Fibroblast of lung (primary cell): ENCODE results near the gene NIFK. TPM values are rescaled to one million over a fixed set of nuclear protein-coding genes. Genes with fewer than 3 reads are reported as not detected.

Source experiments
- DNase-seq, 2 donors: peaks; one replicate each; pipeline versions ENCODE4 v3.0.0 to v3.0.0-alpha.2; 2010; ENCODE audit warnings: low read depth in 2 of 2
- H2AFZ ChIP-seq: 2 replicates; pipeline ENCODE4 v1.5.1; 2012; ENCODE audit warnings: low read length, control low read depth, inconsistent platforms
- H3K27ac ChIP-seq: 2 replicates; pipeline ENCODE4 v1.5.1; 2011; ENCODE audit warnings: low read length, control low read depth; ENCODE audit not compliant: insufficient read depth
- H3K27me3 ChIP-seq: 2 replicates; pipeline ENCODE4 v1.5.1; 2011; ENCODE audit warnings: mild to moderate bottlenecking, low read length; ENCODE audit not compliant: control insufficient read depth, insufficient read depth
- H3K36me3 ChIP-seq: 2 replicates; pipeline ENCODE4 v1.5.1; 2011; ENCODE audit warnings: low read length; ENCODE audit not compliant: control insufficient read depth, insufficient read depth
- H3K4me1 ChIP-seq: 2 replicates; pipeline ENCODE4 v1.5.1; 2011; ENCODE audit warnings: low read length; ENCODE audit not compliant: control insufficient read depth, insufficient read depth; ENCODE audit errors: extremely low read depth
- H3K4me2 ChIP-seq: 2 replicates; pipeline ENCODE4 v1.5.1; 2011; ENCODE audit warnings: low read length, control low read depth; ENCODE audit not compliant: insufficient read depth; ENCODE audit errors: extremely low read depth
- H3K4me3 ChIP-seq, 4 experiments: fragments of 200-600 bp in 1 of 4; sonication (generic) in 1 of 4; replicated peaks in 1 of 4; 2 replicates each; pipeline ENCODE4 v1.5.1; 2011 to 2016; ENCODE audit warnings: low read length in 4 of 4, low read depth in 3 of 4, mild to moderate bottlenecking in 3 of 4, control low read depth in 2 of 4, inconsistent platforms in 1 of 4, mixed read lengths in 1 of 4; ENCODE audit not compliant: insufficient read depth in 1 of 4; ENCODE audit errors: control extremely low read depth in 1 of 4
- H3K79me2 ChIP-seq: 2 replicates; pipeline ENCODE4 v1.5.1; 2012; ENCODE audit warnings: mild to moderate bottlenecking, low read length, inconsistent platforms; ENCODE audit not compliant: control insufficient read depth, insufficient read depth
- H3K9ac ChIP-seq: 2 replicates; pipeline ENCODE4 v1.5.1; 2011; ENCODE audit warnings: mild to moderate bottlenecking, low read length, control low read depth; ENCODE audit not compliant: insufficient read depth
- H3K9me3 ChIP-seq: 2 replicates; pipeline ENCODE4 v1.5.1; 2012; ENCODE audit warnings: low read depth, low read length; ENCODE audit not compliant: control insufficient read depth, insufficient read depth
- H4K20me1 ChIP-seq: 2 replicates; pipeline ENCODE4 v1.5.1; 2011; ENCODE audit warnings: low read length; ENCODE audit not compliant: control insufficient read depth, insufficient read depth; ENCODE audit errors: extremely low read depth
- CTCF ChIP-seq, 2 donors: IDR thresholded peaks in 1 of 2; conservative IDR thresholded peaks in 1 of 2; 1 replicate in 1 of 2; 2 replicates in 1 of 2; pipeline ENCODE4 v1.5.1; 2011 to 2012; ENCODE audit warnings: low read length in 2 of 2, control low read depth in 1 of 2, inconsistent platforms in 1 of 2, low read depth in 1 of 2, mild to moderate bottlenecking in 1 of 2
- EZH2 ChIP-seq: IDR thresholded peaks from 2 replicates; pipeline ENCODE4 v1.5.1; 2012; ENCODE audit warnings: low read length, control low read depth, mild to moderate bottlenecking; ENCODE audit errors: missing control alignments
- polyA plus RNA-seq, 2 donors: library from polyadenylated mRNA; depleted of rRNA in 1 of 2; stranded (reverse) in 1 of 2; unstranded in 1 of 2; fragments of >200 nt; gene quantifications; 2 replicates each; pipeline ENCODE4 v1.2.1, GENCODE V29; 2011 to 2012; ENCODE audit warnings: missing spikeins in 1 of 2
- total RNA-seq: library from RNA; depleted of rRNA; stranded (reverse); fragments of >200 nt; gene quantifications from 2 replicates; pipeline ENCODE4 v1.2.1, GENCODE V29; 2014

The NIFK gene
- total and polyA plus RNA-seq, 2 donors (not counting 1 experiment from before 2014, with no cell fraction given), result 30.7 to 47.4 TPM

GRCh38 chr2:121723316-121723715 lies 13.4 kb downstream of the NIFK start:
- Histone ChIP-seq H3K4me3 (no peak overlapping the region), H3K4me2 (peak overlapping the region; percentile 1), H2AFZ (no peak overlapping the region)

GRCh38 chr2:121722479-121722878 lies 14.2 kb downstream of the NIFK start:
- H3K9ac ChIP-seq, result no peak overlapping the region
- no peak overlapping the region for H3K4me3 ChIP-seq
- H3K79me2 ChIP-seq, result no peaks in the 10 kb centered on the region
- H3K4me2 ChIP-seq, result peak overlapping the region; percentile 83
- H4K20me1 ChIP-seq, result no peaks in the 10 kb centered on the region
- H3K27ac ChIP-seq, result peak overlapping the region; percentile 70
- H3K36me3 ChIP-seq, result no peaks in the 10 kb centered on the region
- no peaks in the 10 kb centered on the region for H3K27me3 ChIP-seq
- H3K9me3 ChIP-seq, result no peaks in the 10 kb centered on the region
- H3K4me1 ChIP-seq, result peaks cover 8% of the 10 kb centered on the region
- peak; percentile 67 to 79 for DNase-seq
- TF ChIP-seq CTCF (conservative IDR thresholded peaks at IDR 0.05 in 1 of 2, IDR thresholded peaks at IDR 0.05 in 1 of 2; ENCODE audit: low read depth in 1 of 2, low read length in 2 of 2) (no peak), EZH2 (no peak)
- no peak overlapping the region for H2AFZ ChIP-seq

More at GRCh38 chr2:121723316-121723715, 13.4 kb downstream of the NIFK start:
- H3K4me1 ChIP-seq, result peaks cover 8% of the 10 kb centered on the region
- H3K36me3 ChIP-seq, result no peaks in the 10 kb centered on the region
- no peak for TF ChIP-seq CTCF (conservative IDR thresholded peaks at IDR 0.05 in 1 of 2, IDR thresholded peaks at IDR 0.05 in 1 of 2; ENCODE audit: low read depth in 1 of 2, low read length in 2 of 2)
- no peak for TF ChIP-seq EZH2
- no peaks in the 10 kb centered on the region for H4K20me1 ChIP-seq
- H3K9me3 ChIP-seq, result no peaks in the 10 kb centered on the region
- no peak for DNase-seq
- no peaks in the 10 kb centered on the region for H3K27me3 ChIP-seq
- no peaks in the 10 kb centered on the region for H3K79me2 ChIP-seq
- no peak overlapping the region for H3K9ac ChIP-seq
- no peak overlapping the region for H3K27ac ChIP-seq

GRCh38 chr2:121721926-121722325 lies 14.7 kb downstream of the NIFK start:
- no peak overlapping the region for H3K9ac ChIP-seq
- DNase-seq, result peak; percentile 78 to 83
- TF ChIP-seq EZH2 (no peak), CTCF (conservative IDR thresholded peaks at IDR 0.05 in 1 of 2, IDR thresholded peaks at IDR 0.05 in 1 of 2; ENCODE audit: low read depth in 1 of 2, low read length in 2 of 2) (no peak)
- H3K9me3 ChIP-seq, result no peaks in the 10 kb centered on the region
- no peaks in the 10 kb centered on the region for H3K79me2 ChIP-seq
- H3K27me3 ChIP-seq, result no peaks in the 10 kb centered on the region
- H3K4me2 ChIP-seq, result peak overlapping the region; percentile 83
- H2AFZ ChIP-seq, result no peak overlapping the region
- H3K27ac ChIP-seq, result peak overlapping the region; percentile 70
- no peak overlapping the region for H3K4me3 ChIP-seq
- no peaks in the 10 kb centered on the region for H4K20me1 ChIP-seq
- H3K4me1 ChIP-seq, result peaks cover 8% of the 10 kb centered on the region
- no peaks in the 10 kb centered on the region for H3K36me3 ChIP-seq
